ELF-1 (cell line): ENCODE data around the gene TLE1.
"Not testable (repeated sequence)": the region's sequence is repeated elsewhere in the genome, so short reads cannot be mapped to it uniquely, and the experiment has no call there.

Experiments used
- DNase-seq: peaks from one replicate; pipeline ENCODE4 v3.0.0-alpha.2; 2016; ENCODE audit warnings: low read depth, low spot score

TLE1 gene

DNA sequence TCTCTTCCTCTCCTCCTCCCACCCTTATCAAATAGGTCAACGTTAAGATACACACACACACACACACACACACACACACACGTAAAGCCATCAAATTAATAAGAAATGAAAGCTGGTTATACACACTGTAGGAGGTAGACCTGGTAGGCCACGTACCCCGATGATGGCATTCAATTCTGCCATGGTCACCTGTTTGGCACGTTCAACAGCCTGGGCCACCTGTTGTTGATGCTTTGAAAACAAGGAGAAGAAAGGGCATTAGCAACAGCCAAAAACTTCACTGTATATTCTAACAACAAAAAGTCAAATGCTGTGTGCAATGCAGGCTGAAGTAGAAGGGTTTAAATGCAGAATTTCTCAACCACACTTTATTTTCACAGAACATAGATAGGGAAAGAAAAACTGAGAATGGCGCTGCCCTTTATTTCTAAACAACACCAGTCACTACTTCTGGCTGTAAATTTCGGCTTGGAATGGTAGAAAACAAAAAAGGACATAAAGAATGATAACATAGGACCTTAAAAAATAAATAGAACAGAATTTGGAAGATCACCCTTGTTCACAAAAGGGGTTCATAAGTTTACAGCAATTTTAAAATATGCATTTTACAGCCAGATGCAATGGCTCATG is 37.2 kb downstream of the TLE1 start:
- no peak for DNase-seq

DNA sequence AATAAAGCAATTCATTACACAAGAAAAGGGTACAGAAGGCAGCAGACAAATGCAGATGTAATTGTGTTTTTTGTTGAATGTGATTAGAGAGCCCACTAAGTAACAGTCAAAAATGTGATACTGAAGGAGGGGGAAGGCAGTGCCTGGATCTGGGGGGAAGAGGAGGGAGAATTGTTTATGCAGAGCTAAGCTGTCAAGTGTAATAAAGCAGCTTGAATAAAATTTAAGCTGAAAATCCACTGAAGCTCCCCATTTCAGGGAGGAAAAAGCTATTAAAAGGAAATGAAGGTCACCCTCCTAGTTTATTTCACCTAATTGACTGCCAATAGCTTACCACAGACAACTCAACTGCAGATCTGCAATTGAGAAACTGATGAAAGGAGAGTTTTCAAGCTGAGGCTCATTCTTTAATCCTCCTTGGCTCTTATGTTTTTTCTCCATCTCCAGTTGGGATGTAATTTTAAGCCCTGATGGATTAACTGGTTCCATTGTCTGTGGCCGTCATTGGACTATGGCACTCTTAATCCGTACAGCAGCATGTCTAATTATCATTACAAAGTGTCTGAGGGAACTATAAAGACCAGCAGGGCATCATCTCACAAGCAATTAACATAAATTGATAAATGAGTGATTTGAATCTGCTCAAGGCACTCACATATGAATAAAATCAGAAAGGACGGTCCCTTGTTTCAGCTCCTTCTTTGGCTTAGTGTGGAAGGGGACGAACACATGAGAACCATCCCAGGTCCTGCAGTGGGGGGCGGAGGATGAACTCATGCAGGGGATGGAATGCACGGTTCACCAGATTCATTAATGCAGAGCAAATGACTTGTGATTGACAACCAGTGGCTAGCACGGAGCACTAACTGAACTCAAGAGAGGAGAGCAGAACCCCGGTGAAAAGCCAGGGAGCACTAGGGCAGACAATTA is 38.5 kb downstream of the TLE1 start:
- no peak for DNase-seq

DNA sequence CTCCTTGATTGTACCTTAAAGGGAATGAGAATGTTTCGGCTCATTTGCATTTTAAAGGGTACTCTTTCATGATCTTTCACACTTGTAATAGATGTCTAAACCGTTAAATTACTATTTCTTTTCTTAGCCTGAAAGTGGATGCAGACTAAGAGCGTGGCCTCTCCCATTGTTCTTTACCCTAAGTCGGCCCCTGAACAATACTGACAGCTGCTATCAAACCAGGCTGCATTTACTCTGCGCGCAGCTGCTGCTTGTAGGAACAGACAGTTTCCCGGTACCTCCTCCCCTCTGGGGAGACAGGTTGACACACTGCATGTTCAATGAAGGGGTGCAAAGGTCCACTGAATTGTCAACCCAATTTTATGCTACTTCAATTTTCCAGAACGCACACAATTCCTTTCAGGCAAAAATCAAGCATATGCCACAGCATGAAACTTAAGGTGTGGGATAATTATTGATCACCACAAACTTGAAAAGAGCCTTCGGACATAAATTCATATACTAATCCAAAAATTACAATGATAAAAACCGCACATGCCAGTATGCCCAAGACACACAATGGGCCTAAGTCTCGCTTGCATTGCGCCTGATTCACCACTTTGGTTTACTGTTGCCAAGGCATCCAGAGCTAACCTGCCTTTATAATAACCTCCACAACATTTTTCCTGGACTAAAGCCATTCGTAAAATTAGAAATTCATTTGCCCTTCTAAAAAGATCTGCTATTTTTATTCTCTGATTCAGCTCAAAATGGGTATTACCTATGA is 39.7 kb downstream of the TLE1 start:
- DNase-seq, result no peak

- no peak for DNase-seq
Measured at GRCh38 chr9:81648891-81649290, 40.5 kb downstream of the TLE1 start.

DNA sequence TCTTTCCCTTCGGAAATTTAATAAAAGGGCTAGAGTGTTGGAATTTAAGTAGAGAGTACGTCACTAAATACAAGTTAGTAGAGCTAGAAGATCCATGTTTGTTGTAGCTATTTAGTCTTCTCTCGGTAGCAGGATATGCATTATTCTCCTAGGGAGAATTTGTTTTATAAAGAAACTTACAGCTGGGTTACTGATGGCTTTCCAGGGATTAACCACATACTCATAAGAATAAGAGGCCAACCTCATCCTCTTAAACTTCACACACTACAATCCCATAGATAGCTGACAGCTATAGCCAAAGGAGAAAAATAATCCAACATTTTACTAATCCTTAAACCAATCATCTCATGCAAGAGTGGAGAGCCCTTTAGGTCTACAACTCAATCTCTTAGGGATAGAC is 43.0 kb downstream of the TLE1 start:
- DNase-seq, result no peak

DNA sequence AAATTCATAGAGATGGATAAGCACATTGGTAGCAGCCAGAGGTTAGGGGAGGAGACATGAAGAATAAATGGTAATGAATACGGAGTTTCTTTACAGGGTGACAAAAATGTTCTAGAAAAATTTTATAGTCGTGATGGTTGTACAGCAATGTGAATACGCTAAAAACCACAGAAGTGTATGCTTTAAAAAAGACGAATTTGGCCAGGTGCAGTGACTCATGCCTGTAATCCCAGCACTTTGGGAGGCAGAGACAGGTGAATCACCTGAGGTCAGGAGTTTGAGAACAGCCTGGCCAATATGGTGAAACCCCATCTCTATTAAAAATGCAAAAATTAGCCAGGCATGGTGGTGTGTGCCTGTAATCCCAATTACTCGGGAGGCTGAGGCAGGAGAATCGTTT is 44.8 kb downstream of the TLE1 start:
- DNase-seq, result not testable (repeated sequence)

DNA sequence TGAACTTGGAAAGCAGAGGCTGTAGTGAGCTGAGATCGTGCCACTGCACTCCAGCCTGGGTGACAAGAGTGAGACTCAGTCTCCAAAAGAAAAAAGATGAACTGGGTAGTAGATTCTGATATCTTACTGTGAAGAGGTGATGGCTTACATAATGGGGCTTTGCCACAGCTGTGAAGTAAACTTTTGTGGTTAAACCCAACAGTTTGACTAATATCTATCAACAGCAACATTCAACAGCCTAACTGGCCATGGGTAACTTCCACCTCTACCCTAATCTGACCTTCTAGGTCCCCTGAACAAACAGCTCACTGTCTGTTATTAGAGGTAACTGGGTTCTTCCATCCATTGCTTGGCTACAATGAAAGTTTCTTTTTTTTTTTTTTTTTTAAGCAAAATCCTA is 52.1 kb downstream of the TLE1 start:
- no peak for DNase-seq

- no peak for DNase-seq
Measured at GRCh38 chr9:81636255-81636599, 53.1 kb downstream of the TLE1 start.

- no peak for DNase-seq
Measured at GRCh38 chr9:81635521-81636254, 53.7 kb downstream of the TLE1 start.

DNA sequence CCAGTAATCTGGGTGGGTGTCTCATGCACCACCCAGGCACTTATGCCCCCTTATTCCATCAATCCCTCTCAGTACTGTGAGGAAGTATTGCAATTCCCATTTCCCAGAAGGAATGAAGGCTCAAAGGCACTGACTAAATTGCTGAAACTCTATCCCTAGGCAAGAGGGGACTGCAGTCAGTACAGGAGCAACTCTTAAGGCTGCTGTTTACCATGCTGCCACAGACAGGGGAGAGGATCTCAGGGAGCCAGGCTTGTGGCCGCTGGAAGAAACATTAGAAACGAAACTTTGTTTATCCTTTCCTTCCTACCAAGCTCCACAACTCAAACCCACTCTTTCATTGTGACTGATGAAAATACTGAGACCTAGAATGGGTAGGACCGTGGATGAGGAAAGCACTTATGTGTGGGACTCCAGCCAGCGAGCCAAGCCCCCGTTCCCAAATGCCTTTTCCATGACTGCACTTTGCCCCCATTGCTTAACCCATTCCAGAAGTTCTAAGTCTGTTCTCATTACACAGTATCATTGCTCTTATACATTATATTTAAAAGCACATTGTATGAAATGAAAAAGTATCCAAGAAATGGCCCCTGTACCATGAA is 54.3 kb downstream of the TLE1 start:
- DNase-seq, result no peak

DNA sequence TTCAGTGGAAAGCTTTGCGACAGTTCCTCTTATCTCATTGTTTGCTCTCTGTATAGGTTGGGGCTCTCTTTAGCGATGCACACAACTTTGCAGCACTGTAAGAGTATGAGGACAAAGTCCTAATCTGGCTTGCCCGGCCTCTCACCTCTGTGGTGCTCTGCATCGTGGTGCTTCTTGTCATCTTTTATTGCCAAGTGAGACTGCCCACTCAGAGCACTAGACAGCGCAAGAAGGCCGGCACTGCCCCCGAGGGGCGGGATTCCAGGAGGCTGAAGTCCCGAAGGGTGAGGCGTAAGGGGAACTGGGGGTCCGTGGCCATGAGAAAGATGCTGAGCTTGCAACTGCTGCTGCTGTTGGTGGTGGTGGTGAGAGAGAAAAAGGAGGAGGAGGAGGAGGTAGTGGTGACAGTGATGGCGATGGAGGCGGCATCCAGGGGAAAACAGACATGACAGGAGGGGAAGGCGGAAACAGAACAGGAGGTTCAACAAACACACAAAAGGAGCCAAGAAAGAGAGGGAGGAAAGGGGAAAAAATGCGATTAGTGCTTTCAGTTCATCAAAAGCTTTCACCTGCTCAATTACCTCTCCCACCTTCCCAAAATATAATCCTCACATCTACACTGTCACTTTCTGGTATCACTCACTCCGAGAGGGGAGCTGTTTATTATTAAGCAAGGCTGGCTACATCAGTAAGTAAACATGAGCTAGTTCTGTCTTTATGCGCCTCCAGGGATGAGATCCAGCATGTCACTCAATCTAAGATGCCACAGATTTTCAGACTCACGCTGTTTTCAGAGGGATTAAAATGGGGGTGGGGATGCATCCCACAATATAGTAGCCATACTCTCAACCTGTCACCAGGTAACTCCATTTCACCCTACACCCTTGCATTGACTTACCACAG is 55.1 kb downstream of the TLE1 start:
- DNase-seq, result no peak

- no peak for DNase-seq
Measured at GRCh38 chr9:81632599-81632998, 56.7 kb downstream of the TLE1 start.

DNA sequence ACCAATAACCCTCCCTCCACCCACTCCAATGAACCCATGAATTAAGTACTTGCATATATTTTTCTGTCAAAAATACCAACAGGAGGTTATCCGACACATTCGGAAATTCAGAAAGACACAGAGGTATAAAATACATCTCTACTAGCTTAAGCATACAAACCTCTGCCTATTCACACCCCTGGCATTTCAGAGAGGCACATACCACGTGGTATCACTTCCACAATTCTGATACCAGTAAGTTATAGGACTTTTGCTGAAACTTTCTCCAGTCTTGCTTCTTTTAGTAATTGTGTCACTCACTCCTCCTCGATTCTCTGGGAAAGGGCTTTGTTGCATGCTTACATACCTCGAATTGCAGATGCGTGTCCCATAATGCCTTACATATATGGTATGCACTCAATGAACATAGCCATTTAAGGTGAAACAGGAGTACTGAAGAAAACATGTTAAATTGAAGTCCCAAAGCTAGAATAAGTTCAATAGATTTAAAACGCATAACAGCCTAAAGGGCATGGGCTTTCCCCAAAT is 58.1 kb downstream of the TLE1 start:
- no peak for DNase-seq

GRCh38 chr9:81629440-81629839 is 59.9 kb downstream of the TLE1 start:
- no peak for DNase-seq

DNA sequence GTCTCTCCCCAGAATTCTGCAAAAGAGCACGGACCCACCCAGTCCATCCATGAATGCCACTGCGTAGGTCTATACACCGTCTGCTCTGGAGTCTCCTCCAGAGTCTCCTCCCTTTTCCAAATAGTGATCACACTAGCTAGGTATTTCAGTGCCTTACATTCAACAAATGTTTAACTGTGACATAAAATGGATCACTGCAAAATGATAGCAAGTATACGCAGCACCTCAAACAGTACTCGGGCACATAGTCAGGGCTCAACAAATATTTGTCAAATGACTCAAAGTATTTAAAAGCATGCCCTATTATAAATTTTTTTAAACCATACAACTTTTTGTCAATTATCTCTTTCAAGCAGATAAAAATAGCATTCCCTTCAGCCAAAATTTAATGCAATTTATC is 60.5 kb downstream of the TLE1 start:
- DNase-seq, result no peak

- DNase-seq, result no peak
Measured at GRCh38 chr9:81627481-81627880, 61.9 kb downstream of the TLE1 start.

- no peak for DNase-seq
Measured at GRCh38 chr9:81626511-81626910, 62.8 kb downstream of the TLE1 start.

- DNase-seq, result no peak
Measured at GRCh38 chr9:81625969-81626368, 63.4 kb downstream of the TLE1 start.

DNA sequence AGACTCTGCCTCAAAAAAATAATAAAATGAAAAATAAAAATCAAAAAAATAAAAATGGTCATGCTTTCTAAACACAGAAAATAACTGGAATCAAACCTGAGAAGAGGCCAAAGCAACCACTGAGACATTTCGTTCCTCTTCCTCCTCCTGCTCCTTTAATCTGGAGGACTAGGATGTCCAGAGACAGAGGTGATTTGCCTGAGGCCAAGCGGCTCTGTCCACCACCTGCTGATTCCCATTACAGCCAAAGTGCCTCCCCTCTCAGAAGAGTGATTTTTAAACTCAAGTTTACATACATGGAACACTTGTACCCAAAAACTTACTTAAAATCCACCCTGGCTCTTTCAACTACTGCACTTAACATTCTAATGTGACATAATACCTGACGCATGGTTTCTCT is 65.6 kb downstream of the TLE1 start:
- DNase-seq, result peak; percentile 58
